Measurements from ENCODE around the gene FERMT1.
"Not testable (repeated sequence)": the region's sequence is repeated elsewhere in the genome, so short reads cannot be mapped to it uniquely, and the experiment has no call there.

Gene FERMT1

GRCh38 chr20:6036213-6036612 lies 86.6 kb downstream of the FERMT1 start:
- no peak for DNase-seq

- no peak for DNase-seq
These were observed 88.5 kb downstream of the FERMT1 start for GRCh38 chr20:6034134-6034969.

GRCh38 chr20:6032907-6033306 lies 89.9 kb downstream of the FERMT1 start:
- not testable (repeated sequence) for DNase-seq

GRCh38 chr20:6030453-6031080 lies 92.3 kb downstream of the FERMT1 start:
- no peak for DNase-seq

GRCh38 chr20:6029538-6029937 lies 93.3 kb downstream of the FERMT1 start:
- DNase-seq = no peak

GRCh38 chr20:6028818-6029217 lies 94.0 kb downstream of the FERMT1 start:
- DNase-seq = no peak

- DNase-seq = peak in 1 of 5 donors; percentile 17
These were observed 96.8 kb downstream of the FERMT1 start for GRCh38 chr20:6026051-6026450.

All from T-helper 1 cell (primary cell).